DMS114 treated with DMSO at 0.1 percent for 48 hours (cell line): ENCODE results near the gene BTNL8.

Experiments used
- DNase-seq: peaks from one replicate; lab custom pipeline; 2025; ENCODE audit not compliant: unreplicated experiment; lab: John Stamatoyannopoulos, UW

BTNL8 gene

GRCh38 chr5:180898621-180899246, at the start of gene BTNL8:
BTNL8 (plus strand) TSS chr5:180899159; CDS start chr5:180899311, 152 bp downstream.
- DNase-seq = no peak

DNA sequence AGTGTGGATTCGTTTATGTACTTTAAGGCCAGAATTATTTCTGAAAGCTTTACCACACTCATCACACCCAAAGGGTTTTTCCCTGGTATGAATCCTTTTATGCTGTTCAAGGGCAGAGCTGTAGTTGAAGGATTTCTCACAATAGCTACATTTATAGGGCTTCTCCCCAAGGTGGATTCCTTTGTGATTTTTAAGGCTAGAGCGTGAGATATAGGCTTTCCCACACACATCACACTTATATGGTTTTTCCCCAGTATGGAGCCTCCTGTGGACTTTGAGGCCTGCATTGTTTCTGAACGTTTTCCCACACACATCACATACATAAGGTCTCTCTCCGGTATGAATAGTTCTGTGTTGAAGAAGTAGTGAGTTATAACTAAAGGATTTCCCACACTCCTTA, 49.1 kb upstream of the BTNL8 start:
- DNase-seq = no peak

DNA sequence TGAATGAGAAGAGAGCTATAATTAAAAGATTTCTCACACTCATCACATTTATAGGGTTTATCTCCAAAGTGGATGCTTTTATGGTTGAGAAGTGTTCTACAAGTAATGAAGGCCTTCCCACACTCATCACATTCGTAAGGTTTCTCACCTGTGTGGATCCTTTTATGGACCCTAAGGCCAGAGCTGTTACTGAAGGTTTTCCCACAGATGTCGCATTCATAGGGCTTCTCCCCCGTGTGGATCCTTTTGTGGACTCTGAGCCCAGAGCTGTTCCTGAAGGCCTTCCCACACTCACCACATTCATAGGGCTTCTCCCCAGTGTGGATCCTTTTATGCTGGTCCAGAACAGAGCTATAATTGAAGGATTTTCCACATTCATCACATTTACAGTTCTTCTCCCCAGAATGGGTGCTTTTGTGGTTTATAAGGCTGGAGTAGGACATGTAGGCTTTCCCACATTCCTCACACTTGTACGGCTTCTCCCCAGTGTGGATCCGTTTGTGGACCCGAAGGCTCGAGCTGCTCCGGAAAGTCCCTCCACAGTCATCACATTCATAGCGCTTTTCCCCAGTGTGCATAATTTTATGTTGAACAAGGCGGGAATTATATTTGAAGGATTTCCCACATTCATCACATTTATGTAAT, 48.4 kb upstream of the BTNL8 start:
- no peak for DNase-seq

- no peak for DNase-seq
These were observed 46.5 kb upstream of the BTNL8 start for GRCh38 chr5:180852495-180852894.

- DNase-seq = no peak
These were observed 45.7 kb upstream of the BTNL8 start for GRCh38 chr5:180853121-180853847.

- DNase-seq = no peak
These were observed 45.1 kb upstream of the BTNL8 start for GRCh38 chr5:180853848-180854176.

GRCh38 chr5:180858586-180858985, 40.4 kb upstream of the BTNL8 start:
- no peak for DNase-seq

DNA sequence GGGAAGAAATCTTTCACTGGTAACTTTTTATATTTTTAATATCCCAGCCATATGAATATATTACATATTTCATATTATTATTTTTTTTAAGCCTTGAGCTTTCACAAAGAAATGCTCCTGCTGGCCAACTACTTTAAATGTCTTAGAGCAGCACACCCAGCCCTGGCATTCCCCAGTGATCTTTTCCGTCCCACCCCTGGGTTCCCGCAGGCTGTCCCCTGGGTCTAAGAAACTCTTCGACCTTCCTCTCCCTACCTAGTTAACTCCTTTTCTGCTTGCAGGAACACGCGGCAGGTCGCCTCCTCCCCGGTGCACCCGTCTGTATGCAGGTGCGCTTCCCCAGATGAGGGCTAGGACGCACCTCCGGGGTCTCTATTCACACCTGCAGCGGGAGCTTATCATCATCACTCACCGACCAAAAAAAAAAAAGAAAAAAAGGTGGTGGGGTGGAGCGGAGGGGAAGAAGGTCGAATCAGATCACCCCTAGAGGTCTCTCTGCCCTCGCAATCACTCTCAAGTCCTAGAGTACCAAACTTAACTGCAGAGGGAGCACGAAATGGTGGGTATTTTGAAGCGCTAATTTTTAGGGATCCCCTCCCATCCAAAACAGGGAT, 38.6 kb upstream of the BTNL8 start:
- DNase-seq = peak; percentile 32

DNA sequence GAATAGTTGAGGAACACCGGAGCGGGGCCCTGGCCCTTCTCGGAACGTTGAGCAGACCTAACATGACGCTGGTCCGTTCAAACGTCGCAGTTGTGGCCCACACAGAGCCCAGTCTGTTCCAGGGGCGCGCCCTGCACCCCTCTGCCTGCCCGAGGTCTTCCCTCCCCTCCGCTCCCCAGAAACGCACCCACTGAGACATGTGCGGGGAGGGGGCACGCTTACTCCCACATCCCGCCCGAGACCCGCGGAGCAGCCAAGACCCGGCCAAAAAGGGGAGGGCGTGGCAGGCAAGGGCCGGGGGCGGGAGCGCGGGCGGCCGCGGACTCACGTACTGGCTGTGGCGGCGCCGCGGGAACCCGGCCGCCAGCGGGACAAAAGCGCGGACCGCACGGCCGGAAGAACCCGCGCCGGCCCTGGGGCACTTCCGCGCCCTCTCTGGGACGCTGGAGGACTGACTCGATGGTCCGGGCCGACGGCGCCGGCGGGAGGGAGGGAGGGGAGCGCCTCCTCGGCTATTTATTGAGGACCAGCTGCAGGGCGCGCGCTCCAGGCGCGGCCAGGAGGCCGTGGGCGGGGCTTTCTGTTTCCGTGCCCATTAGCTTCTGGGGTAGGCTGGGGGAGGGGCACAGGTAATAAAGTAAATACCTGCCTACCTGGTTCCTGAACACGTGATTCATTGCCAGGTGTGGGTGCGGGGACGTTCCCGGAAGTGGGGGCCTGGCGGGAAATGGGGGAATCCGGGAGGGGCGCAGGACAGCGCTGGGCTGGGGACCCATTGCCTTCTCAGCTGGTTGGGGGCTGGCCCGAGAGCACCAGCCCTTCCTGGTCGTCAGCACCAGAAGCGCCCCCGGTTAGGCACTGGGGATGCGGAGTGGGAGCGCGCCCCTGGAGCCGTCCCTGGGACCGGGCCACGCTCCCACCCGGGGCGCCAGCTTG, 37.8 kb upstream of the BTNL8 start, which contains the start of gene ZFP62:
TSS of gene ZFP62 (minus strand) at position 390 of the 936 bp plus-strand sequence. CDS start at position 333, 57 bp downstream.
- peak; percentile 77 for DNase-seq

DNA sequence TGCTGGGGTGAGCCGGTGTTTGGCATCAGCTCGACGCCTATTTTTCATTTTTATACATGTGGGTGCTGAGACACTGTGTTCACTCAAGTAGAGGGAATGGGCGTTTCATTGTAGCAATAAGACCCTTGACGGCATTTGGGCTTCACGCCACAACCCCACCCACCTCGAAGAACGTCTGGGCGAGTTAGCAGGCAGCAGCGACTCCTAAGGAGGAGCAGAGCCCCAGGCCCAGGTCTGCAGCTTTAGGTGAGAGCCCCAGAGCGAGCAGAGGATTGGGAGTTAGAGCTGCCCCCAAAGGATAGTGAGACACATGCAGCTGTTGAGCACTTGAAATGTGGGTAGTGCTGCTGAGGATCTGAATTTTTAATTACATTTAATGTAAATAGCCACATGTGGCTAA, 36.3 kb upstream of the BTNL8 start:
- no peak for DNase-seq

DNA sequence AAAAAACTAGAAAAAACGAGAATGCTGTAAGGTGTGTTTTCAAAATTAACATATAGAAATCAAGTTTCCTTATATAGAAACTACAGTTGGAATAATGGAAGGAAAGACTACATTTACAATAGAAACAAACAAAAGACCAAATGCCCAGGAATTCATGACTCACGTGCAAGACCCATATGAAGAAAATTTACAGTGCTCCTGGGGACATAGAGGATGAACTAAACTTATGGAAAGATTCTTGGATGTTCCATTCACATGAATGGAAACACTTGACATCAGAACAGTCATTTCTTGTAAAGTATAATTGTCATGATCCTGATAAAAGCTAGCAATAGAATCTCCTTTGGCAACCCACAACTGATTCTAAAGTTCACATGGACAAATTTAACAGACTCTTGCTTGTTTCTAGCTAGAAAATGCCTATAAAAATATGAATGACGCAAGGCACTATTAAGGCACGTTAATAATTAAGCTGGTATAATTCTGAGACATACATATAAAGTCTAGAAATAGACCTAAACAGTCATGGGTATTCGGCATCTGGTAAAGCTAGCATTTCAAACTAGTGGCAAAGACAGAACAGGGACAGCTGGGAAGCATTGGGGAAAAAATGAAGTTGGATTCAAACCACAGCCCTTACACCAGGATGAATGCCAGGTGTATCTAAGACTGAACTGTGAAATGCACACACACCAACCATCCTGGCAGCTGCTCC, 32.8 kb upstream of the BTNL8 start:
- DNase-seq = no peak

- DNase-seq = no peak
These were observed 32.0 kb upstream of the BTNL8 start for GRCh38 chr5:180866985-180867384.

DNA sequence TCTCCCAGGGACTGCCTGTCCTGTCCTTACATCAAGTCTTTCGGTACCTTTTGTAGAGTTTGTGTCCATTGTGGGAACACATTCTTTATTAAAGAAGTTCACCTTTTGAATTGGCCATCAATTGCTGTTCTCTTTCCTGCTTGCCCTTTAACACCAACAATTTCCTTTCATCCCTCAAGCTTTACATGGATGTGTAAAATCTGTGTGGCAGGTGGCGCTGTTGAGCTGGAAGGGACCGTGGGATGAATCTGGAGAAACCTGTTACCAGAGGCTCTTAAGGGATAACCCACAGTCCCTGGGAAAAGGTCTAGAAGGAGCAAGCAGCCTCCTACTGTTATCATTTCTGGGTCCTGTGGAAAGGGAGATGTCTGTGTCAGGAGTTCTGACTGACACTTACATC, 30.0 kb upstream of the BTNL8 start:
- DNase-seq = peak; percentile 81

GRCh38 chr5:180869587-180869986, 29.4 kb upstream of the BTNL8 start:
- DNase-seq = no peak

- DNase-seq = no peak
These were observed 28.5 kb upstream of the BTNL8 start for GRCh38 chr5:180870276-180871068.

DNA sequence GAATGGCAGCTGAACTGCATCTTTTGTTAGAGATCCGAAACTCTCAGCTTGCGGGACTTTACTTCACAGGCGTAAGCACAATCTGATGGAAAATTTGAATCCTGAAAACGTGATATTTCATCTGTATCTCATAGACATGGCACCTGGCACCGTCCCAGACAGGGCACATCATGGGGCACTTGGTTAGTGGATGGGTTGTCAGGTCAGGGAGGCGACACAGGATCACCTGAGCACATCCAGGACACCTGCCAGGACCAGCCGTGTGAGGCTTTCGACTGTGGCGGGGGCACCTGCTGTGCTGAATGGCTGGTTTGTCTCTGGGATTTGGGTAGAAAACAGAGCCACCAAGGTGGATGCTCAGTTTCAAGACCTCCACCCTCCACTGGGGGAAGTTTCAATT, 26.5 kb upstream of the BTNL8 start:
- no peak for DNase-seq

GRCh38 chr5:180873615-180874520, 25.1 kb upstream of the BTNL8 start:
- no peak for DNase-seq
